Liver (tissue), 9 donors: ENCODE measurements around the gene CLCN4. TPM values are rescaled to one million over a fixed set of nuclear protein-coding genes. Genes with fewer than 3 reads are reported as not detected.

Experiments
- DNase-seq: peaks from one replicate; pipeline ENCODE4 v3.0.0-alpha.2; 2017; ENCODE audit warnings: low spot score
- H3K27ac ChIP-seq, 2 donors: one replicate each; pipeline ENCODE4 v1.7.0; 2013; ENCODE audit warnings: inconsistent platforms in 2 of 2, low read length in 2 of 2, control low read depth in 1 of 2, low read depth in 1 of 2, mild to moderate bottlenecking in 1 of 2
- H3K27me3 ChIP-seq, 4 donors: one replicate each; pipeline versions ENCODE4 v1.6.1 to v1.7.0; 2013; ENCODE audit warnings: low read length in 3 of 4, inconsistent platforms in 1 of 4, mild to moderate bottlenecking in 1 of 4, moderate library complexity in 1 of 4; ENCODE audit not compliant: control insufficient read depth in 4 of 4, insufficient read depth in 4 of 4
- H3K36me3 ChIP-seq, 4 donors: one replicate each; pipeline versions ENCODE4 v1.6.1 to v1.7.0; 2013; ENCODE audit warnings: low read length in 3 of 4, mild to moderate bottlenecking in 3 of 4, low read depth in 1 of 4, moderate library complexity in 1 of 4; ENCODE audit not compliant: control insufficient read depth in 4 of 4, insufficient read depth in 3 of 4
- H3K4me1 ChIP-seq, 4 donors: one replicate each; pipeline versions ENCODE4 v1.6.1 to v1.7.0; 2013; ENCODE audit warnings: low read length in 3 of 4, mild to moderate bottlenecking in 3 of 4, moderate library complexity in 1 of 4; ENCODE audit not compliant: control insufficient read depth in 4 of 4, insufficient read depth in 4 of 4
- H3K4me3 ChIP-seq, 3 donors: one replicate each; pipeline versions ENCODE4 v1.6.1 to v1.7.0; 2013; ENCODE audit warnings: low read length in 3 of 3, control low read depth in 1 of 3, low read depth in 1 of 3, mild to moderate bottlenecking in 1 of 3
- H3K9ac ChIP-seq, 2 donors: one replicate each; pipeline ENCODE4 v1.7.0; 2013; ENCODE audit warnings: low read length in 2 of 2, mild to moderate bottlenecking in 2 of 2, moderate library complexity in 2 of 2, control low read depth in 1 of 2, low read depth in 1 of 2
- H3K9me3 ChIP-seq, 4 donors: one replicate each; pipeline versions ENCODE4 v1.6.1 to v1.7.0; 2013; ENCODE audit warnings: low read length in 3 of 4; ENCODE audit not compliant: control insufficient read depth in 4 of 4
- CTCF ChIP-seq: fragments of 150-350 bp; IDR thresholded peaks from 2 replicates; pipeline ENCODE4 v1.5.1; 2017; ENCODE audit warnings: improper control_type of control experiment, low read depth, low read length; ENCODE audit not compliant: missing input control
- EGR1 ChIP-seq, 2 donors: IDR thresholded peaks; 2 replicates each; pipeline ENCODE4 v1.6.1; 2016 to 2018; ENCODE audit warnings: antibody characterized with exemption in 2 of 2, low read depth in 2 of 2
- FOXA1 ChIP-seq: IDR thresholded peaks from 2 replicates; pipeline ENCODE4 v1.6.1; 2016; ENCODE audit warnings: antibody characterized with exemption
- FOXA2 ChIP-seq: IDR thresholded peaks from 2 replicates; pipeline ENCODE4 v1.6.1; 2016; ENCODE audit warnings: antibody characterized with exemption
- GABPA ChIP-seq, 2 donors: IDR thresholded peaks in 1 of 2; conservative IDR thresholded peaks in 1 of 2; 2 replicates each; pipeline ENCODE4 v1.6.1; 2016; ENCODE audit warnings: antibody characterized with exemption in 2 of 2, mild to moderate bottlenecking in 1 of 2, moderate library complexity in 1 of 2
- HNF4A ChIP-seq, 2 donors: conservative IDR thresholded peaks; 2 replicates each; pipeline ENCODE4 v1.6.1; 2016; ENCODE audit warnings: antibody characterized with exemption in 2 of 2, mild to moderate bottlenecking in 2 of 2
- HNF4G ChIP-seq: IDR thresholded peaks from 2 replicates; pipeline ENCODE4 v1.6.1; 2016; ENCODE audit warnings: antibody characterized with exemption
- JUND ChIP-seq, 2 donors: IDR thresholded peaks; 2 replicates each; pipeline ENCODE4 v1.6.1; 2016; ENCODE audit warnings: antibody characterized with exemption in 2 of 2
- MAX ChIP-seq: IDR thresholded peaks from 2 replicates; pipeline ENCODE4 v1.6.1; 2016; ENCODE audit warnings: antibody characterized with exemption
- NR2F2 ChIP-seq: IDR thresholded peaks from 2 replicates; pipeline ENCODE4 v1.6.1; 2016; ENCODE audit warnings: antibody characterized with exemption
- RAD21 ChIP-seq, 2 donors: IDR thresholded peaks; 2 replicates each; pipeline ENCODE4 v1.6.1; 2016; ENCODE audit warnings: antibody characterized with exemption in 2 of 2, mild to moderate bottlenecking in 2 of 2
- REST ChIP-seq: IDR thresholded peaks from 2 replicates; pipeline ENCODE4 v1.6.1; 2016; ENCODE audit warnings: antibody characterized with exemption, mild to moderate bottlenecking
- RXRA ChIP-seq, 2 donors: IDR thresholded peaks; 2 replicates each; pipeline ENCODE4 v1.6.1; 2017 to 2018; ENCODE audit warnings: antibody characterized with exemption in 2 of 2, mild to moderate bottlenecking in 1 of 2
- SP1 ChIP-seq: IDR thresholded peaks from 2 replicates; pipeline ENCODE4 v1.6.1; 2018; ENCODE audit warnings: antibody characterized with exemption, mild to moderate bottlenecking
- TAF1 ChIP-seq: conservative IDR thresholded peaks from 2 replicates; pipeline ENCODE4 v1.6.1; 2016; ENCODE audit warnings: antibody characterized with exemption, mild to moderate bottlenecking
- YY1 ChIP-seq: IDR thresholded peaks from 2 replicates; pipeline ENCODE4 v1.6.1; 2016; ENCODE audit warnings: antibody characterized with exemption, mild to moderate bottlenecking
- WGBS: extraction: QIAGEN DNeasy Blood & Tissue Kit; methylation state at CpG from one replicate; pipeline ENCODE4 v1.1.7; 2013; 5-methylcytosine and 5-hydroxymethylcytosine counted together
- polyA plus RNA-seq, 2 donors: library from polyadenylated mRNA; stranded (reverse) in 1 of 2; unstranded in 1 of 2; fragments of 200-250 nt in 1 of 2; fragments of >200 nt in 1 of 2; fragmentation: Nextera tagmentation in 1 of 2; extraction: Ambion mirVana in 1 of 2; gene quantifications; one replicate each; pipeline versions ENCODE4 v1.2.1 to v1.2.3, GENCODE V29; 2013 to 2015
- total RNA-seq, 2 donors: library from RNA; depleted of rRNA; stranded (reverse); fragments of >200 nt; gene quantifications; one replicate each; pipeline ENCODE4 v1.2.3, GENCODE V29; 2014
- TF ChIP-seq, protein P1 (sequence below): IDR thresholded peaks from 2 replicates; pipeline ENCODE4 v1.6.1; 2016; ENCODE audit warnings: antibody characterized with exemption
- TF ChIP-seq, protein P2 (sequence below): IDR thresholded peaks from 2 replicates; pipeline ENCODE4 v1.6.1; 2016; ENCODE audit warnings: antibody characterized with exemption
- donor health status: healthy.
- donor health status: healthy.
- donor health status: healthy.
- donor health status: healthy.
- donor health status: healthy.

CLCN4 gene
- total and polyA plus RNA-seq, 4 donors, result 1.5 to 10.9 (median 4.0) TPM

DNA sequence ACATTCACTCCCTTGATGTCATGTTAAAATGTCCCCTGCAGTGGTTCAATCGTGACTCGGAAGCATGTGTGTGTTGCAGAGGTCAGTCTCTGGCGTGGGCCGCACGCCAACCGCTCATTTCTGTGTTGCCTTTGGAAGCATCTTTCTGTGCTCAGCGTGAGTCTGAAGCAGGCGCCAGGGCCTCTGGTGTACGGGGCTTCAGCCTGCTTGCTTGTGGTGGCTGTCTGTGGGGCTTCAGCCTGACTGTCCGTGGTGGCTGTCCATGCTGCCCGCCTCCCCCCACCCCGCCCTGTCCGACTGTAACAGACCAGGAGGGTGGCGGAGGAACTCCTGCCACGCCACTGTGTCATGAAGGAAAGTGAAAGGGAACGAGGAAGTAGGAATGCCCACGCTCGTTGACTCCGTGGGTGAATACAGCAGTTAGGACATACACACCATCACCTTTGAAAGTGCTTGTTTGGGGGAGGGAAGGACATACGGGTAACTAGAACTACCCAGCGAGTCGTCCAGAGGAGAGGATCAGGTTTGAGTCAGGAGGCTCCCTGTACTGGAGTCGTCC is 14.7 kb upstream of the CLCN4 start:
- WGBS, result 91% methylated on average over 23 of the region's 23 CpGs

DNA sequence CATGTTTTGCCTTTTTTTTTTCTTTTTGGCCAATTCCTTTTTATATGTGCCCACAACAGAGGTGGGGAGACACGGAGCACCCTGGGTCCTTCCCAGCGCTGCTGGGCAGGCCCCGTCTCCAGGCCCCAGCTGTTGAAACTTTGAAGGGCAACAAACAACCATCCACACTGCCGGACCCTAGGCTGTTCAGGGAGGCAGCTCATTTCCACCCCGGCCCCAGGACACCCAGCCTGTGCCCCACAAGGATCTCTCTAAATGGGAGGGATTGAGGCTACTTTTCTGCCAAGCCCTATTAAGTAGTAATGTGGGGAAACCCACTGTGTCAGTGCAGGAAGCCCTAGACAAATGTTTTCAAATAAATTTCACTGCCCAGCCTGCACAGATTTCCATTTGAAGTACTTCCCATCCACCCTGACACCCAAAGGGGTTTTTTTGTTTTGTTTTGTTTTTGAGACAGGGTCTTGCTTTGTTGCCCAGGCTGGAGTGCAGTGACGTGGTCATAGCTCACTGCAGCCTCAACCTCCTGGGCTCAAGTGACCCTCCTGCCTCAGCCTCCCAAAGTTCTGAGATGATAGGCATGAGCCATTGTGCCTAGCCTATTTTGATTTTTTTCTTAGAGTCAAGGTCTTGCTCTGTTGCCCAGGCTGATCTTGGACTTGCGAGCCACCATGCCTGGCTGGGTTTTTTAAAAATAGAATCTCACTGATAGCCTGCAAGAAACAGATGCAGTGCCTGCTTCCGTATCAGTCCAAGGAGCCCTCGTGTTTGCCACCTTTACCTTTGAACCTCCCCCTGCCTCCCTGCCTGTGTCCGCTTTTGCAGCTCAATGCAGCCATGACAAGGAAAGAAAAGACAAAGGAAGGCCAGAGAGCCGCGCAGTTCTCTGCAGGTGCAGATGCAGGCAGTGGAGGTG is 13.4 kb upstream of the CLCN4 start:
- H3K9ac ChIP-seq, result no peak overlapping the region
- H3K27me3 ChIP-seq, result no peaks in the 10 kb centered on the region
- 97% methylated on average over 12 of the region's 12 CpGs for WGBS
- H3K9me3 ChIP-seq, result no peaks in the 10 kb centered on the region
- H3K4me1 ChIP-seq, result no peaks in the 10 kb centered on the region
- no peak overlapping the region for H3K4me3 ChIP-seq
- no peak overlapping the region for H3K27ac ChIP-seq
- TF ChIP-seq TAF1, result no peak
- no peak for TF ChIP-seq FOXA2
- TF ChIP-seq SP1, result no peak
- TF ChIP-seq, protein P1, sequence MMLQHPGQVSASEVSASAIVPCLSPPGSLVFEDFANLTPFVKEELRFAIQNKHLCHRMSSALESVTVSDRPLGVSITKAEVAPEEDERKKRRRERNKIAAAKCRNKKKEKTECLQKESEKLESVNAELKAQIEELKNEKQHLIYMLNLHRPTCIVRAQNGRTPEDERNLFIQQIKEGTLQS, result no peak
- no peak for TF ChIP-seq JUND (IDR thresholded peaks at IDR 0.05)
- no peak for TF ChIP-seq HNF4G
- TF ChIP-seq FOXA1, result no peak
- no peak for TF ChIP-seq EGR1 (IDR thresholded peaks at IDR 0.05; ENCODE audit: low read depth in 2 of 2)
- no peak for TF ChIP-seq HNF4A (conservative IDR thresholded peaks at IDR 0.05)
- TF ChIP-seq, protein P2, sequence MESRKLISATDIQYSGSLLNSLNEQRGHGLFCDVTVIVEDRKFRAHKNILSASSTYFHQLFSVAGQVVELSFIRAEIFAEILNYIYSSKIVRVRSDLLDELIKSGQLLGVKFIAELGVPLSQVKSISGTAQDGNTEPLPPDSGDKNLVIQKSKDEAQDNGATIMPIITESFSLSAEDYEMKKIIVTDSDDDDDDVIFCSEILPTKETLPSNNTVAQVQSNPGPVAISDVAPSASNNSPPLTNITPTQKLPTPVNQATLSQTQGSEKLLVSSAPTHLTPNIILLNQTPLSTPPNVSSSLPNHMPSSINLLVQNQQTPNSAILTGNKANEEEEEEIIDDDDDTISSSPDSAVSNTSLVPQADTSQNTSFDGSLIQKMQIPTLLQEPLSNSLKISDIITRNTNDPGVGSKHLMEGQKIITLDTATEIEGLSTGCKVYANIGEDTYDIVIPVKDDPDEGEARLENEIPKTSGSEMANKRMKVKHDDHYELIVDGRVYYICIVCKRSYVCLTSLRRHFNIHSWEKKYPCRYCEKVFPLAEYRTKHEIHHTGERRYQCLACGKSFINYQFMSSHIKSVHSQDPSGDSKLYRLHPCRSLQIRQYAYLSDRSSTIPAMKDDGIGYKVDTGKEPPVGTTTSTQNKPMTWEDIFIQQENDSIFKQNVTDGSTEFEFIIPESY, result no peak
- TF ChIP-seq CTCF, result no peak
- no peak for TF ChIP-seq YY1
- no peak for TF ChIP-seq RAD21 (IDR thresholded peaks at IDR 0.05)
- TF ChIP-seq RXRA (IDR thresholded peaks at IDR 0.05), result no peak
- no peak for TF ChIP-seq NR2F2
- no peak for TF ChIP-seq REST
- no peak for TF ChIP-seq MAX
- no peak for TF ChIP-seq GABPA (IDR thresholded peaks at IDR 0.05 in 1 of 2, conservative IDR thresholded peaks at IDR 0.05 in 1 of 2)
- no peak for DNase-seq
- peaks cover 0 to 4% (median 2%) of the 10 kb centered on the region in 4 donors for H3K36me3 ChIP-seq

More for the DNA sequence above, 14.7 kb upstream of the CLCN4 start:
- TF ChIP-seq RXRA (IDR thresholded peaks at IDR 0.05) (no peak), EGR1 (IDR thresholded peaks at IDR 0.05; ENCODE audit: low read depth in 2 of 2) (no peak), YY1 (no peak), SP1 (no peak), HNF4G (no peak), HNF4A (conservative IDR thresholded peaks at IDR 0.05) (no peak), MAX (no peak), NR2F2 (no peak), TAF1 (no peak)
- no peaks in the 10 kb centered on the region for H3K27me3 ChIP-seq
- H3K9me3 ChIP-seq, result no peaks in the 10 kb centered on the region
- no peak for DNase-seq
- H3K4me1 ChIP-seq, result no peaks in the 10 kb centered on the region
- H3K27ac ChIP-seq, result no peak overlapping the region
- no peak overlapping the region for H3K9ac ChIP-seq
- peaks cover 0 to 4% (median 3%) of the 10 kb centered on the region in 4 donors for H3K36me3 ChIP-seq
- H3K4me3 ChIP-seq, result no peak overlapping the region
